ENCODE data around the gene PCGF3. TPM values are rescaled to one million over a fixed set of nuclear protein-coding genes. Genes with fewer than 3 reads are reported as not detected.
A peak's percentile ranks its signal among the peaks of the same experiment; 100 is the strongest.

The PCGF3 gene
- total RNA-seq, 3 donors from 2014 or later: 45.5 to 66.9 (median 56.7) TPM

GRCh38 chr4:712916-713632 lies 7.4 kb downstream of the PCGF3 start:
- intact Hi-C loops (cut with DNase I, micrococcal nuclease): no loop called here
- ATAC-seq: no peak
- no peak for TF ChIP-seq CTCF (IDR thresholded peaks at IDR 0.05)
- H3K36me3 ChIP-seq (ENCODE audit: low read depth): no peaks in the 10 kb centered on the region
- DNase-seq: no peak
- no peaks in the 10 kb centered on the region for H3K9me3 ChIP-seq
- no peak overlapping the region for H3K4me3 ChIP-seq
- H3K4me1 ChIP-seq (ENCODE audit: low read depth): peaks cover 13% of the 10 kb centered on the region

GRCh38 chr4:714087-714486 lies 8.5 kb downstream of the PCGF3 start:
- Histone ChIP-seq H3K4me3 (no peak overlapping the region), H3K36me3 (ENCODE audit: low read depth) (no peaks in the 10 kb centered on the region), H3K4me1 (ENCODE audit: low read depth) (peaks cover 6% of the 10 kb centered on the region), H3K9me3 (no peaks in the 10 kb centered on the region)
- ATAC-seq (no peak), DNase-seq (no peak)
- intact Hi-C loops (cut with DNase I, micrococcal nuclease): no loop called here
- TF ChIP-seq CTCF (IDR thresholded peaks at IDR 0.05): no peak

GRCh38 chr4:717601-718320 lies 12.1 kb downstream of the PCGF3 start:
- DNase-seq (no peak), ATAC-seq (peak; percentile 26)
- no peaks in the 10 kb centered on the region for H3K36me3 ChIP-seq (ENCODE audit: low read depth)
- TF ChIP-seq CTCF (IDR thresholded peaks at IDR 0.05): no peak
- H3K9me3 ChIP-seq: no peaks in the 10 kb centered on the region
- intact Hi-C loops (cut with DNase I, micrococcal nuclease): no loop called here
- peaks cover 6% of the 10 kb centered on the region for H3K4me1 ChIP-seq (ENCODE audit: low read depth)
- H3K4me3 ChIP-seq: no peak overlapping the region

- intact Hi-C loops (cut with DNase I, micrococcal nuclease): no loop called here
- TF ChIP-seq CTCF (IDR thresholded peaks at IDR 0.05): no peak
- no peak for DNase-seq
- ATAC-seq: no peak
- Histone ChIP-seq H3K36me3 (ENCODE audit: low read depth) (no peaks in the 10 kb centered on the region), H3K4me3 (no peak overlapping the region), H3K4me1 (ENCODE audit: low read depth) (peaks cover 6% of the 10 kb centered on the region), H3K9me3 (no peaks in the 10 kb centered on the region)
Observed at GRCh38 chr4:718460-718859, 12.8 kb downstream of the PCGF3 start.

- no peak overlapping the region for H3K4me3 ChIP-seq
- no peaks in the 10 kb centered on the region for H3K36me3 ChIP-seq (ENCODE audit: low read depth)
- ATAC-seq (no peak), DNase-seq (no peak)
- H3K4me1 ChIP-seq (ENCODE audit: low read depth): peaks cover 15% of the 10 kb centered on the region
- intact Hi-C loops (cut with DNase I, micrococcal nuclease): no loop called here
- no peaks in the 10 kb centered on the region for H3K9me3 ChIP-seq
- TF ChIP-seq CTCF (IDR thresholded peaks at IDR 0.05): no peak
Observed at GRCh38 chr4:720111-720860, 14.7 kb downstream of the PCGF3 start.
